ENCODE results near the gene THAP3.
"Not testable (repeated sequence)": the region's sequence is repeated elsewhere in the genome, so short reads cannot be mapped to it uniquely, and the experiment has no call there.

THAP3 gene

GRCh38 chr1:6632588-6633514 is 8.2 kb downstream of the THAP3 start:
- no peak overlapping the region for H3K4me3 Mint-ChIP-seq
- no peak for DNase-seq
- H3K9me3 Mint-ChIP-seq: no peaks in the 10 kb centered on the region
- H3K27ac Mint-ChIP-seq: peak overlapping the region; percentile 57
- H3K36me3 Mint-ChIP-seq (ENCODE audit: low read depth): peaks cover 90% of the 10 kb centered on the region
- H3K27me3 Mint-ChIP-seq: no peaks in the 10 kb centered on the region
- H3K4me1 Mint-ChIP-seq (ENCODE audit: low read depth): peaks cover 3% of the 10 kb centered on the region

- no peaks in the 10 kb centered on the region for H3K27me3 Mint-ChIP-seq
- H3K9me3 Mint-ChIP-seq: no peaks in the 10 kb centered on the region
- H3K36me3 Mint-ChIP-seq (ENCODE audit: low read depth): peaks cover 90% of the 10 kb centered on the region
- H3K4me1 Mint-ChIP-seq (ENCODE audit: low read depth): no peaks in the 10 kb centered on the region
- DNase-seq: peak; percentile 67
- H3K4me3 Mint-ChIP-seq: no peak overlapping the region
- H3K27ac Mint-ChIP-seq: peak overlapping the region; percentile 22
Observed at GRCh38 chr1:6634371-6635052, 9.8 kb downstream of the THAP3 start.

DNA sequence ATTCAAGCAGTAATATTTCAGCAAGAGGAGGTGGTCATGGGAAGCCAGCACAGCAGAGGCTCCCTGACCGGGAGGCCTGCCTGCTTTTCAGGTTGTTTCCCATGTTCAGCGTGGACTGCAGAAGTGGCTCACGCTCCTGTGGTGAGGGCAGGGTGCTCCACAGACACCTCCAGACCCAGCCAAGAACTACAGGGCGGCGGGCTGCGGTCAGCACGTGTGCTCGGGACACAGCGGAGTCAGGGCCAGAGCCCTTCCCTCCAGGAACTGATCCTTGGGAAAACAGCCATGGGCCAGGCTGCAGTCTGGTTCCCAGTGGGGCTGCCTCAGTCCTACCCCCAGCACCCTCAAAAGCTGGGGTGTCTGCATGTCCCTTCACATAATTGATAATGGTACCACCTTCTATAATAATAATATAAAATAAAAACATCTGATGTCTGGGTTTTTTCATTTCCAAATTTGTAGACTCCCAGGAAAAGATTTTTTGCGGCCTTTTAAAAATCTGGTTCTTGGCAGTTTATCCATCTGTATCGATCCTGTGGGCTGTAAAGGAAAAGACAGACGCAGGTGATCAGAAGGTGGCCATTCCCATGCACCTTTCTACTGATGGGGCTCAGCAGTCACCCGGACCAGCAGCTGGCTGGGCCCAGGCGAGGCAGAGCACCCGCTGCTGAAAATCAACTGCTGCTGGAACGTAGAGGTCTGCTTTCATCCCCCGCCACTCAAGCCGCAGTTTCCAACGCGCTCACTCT is 10.7 kb downstream of the THAP3 start:
- Mint-ChIP-seq H3K27me3 (no peaks in the 10 kb centered on the region), H3K4me3 (no peak overlapping the region), H3K36me3 (ENCODE audit: low read depth) (peaks cover 90% of the 10 kb centered on the region), H3K4me1 (ENCODE audit: low read depth) (no peaks in the 10 kb centered on the region), H3K9me3 (no peaks in the 10 kb centered on the region), H3K27ac (peak overlapping the region; percentile 22)
- DNase-seq: no peak

GRCh38 chr1:6635910-6636760 is 11.5 kb downstream of the THAP3 start:
- peaks cover 92% of the 10 kb centered on the region for H3K36me3 Mint-ChIP-seq (ENCODE audit: low read depth)
- H3K27me3 Mint-ChIP-seq: no peaks in the 10 kb centered on the region
- no peaks in the 10 kb centered on the region for H3K4me1 Mint-ChIP-seq (ENCODE audit: low read depth)
- no peaks in the 10 kb centered on the region for H3K9me3 Mint-ChIP-seq
- DNase-seq: no peak
- H3K4me3 Mint-ChIP-seq: no peak overlapping the region
- peak overlapping the region; percentile 34 for H3K27ac Mint-ChIP-seq

- H3K4me3 Mint-ChIP-seq; H3K27me3 Mint-ChIP-seq; H3K4me1 Mint-ChIP-seq (ENCODE audit: low read depth); H3K9me3 Mint-ChIP-seq; DNase-seq: not testable (repeated sequence)
- Mint-ChIP-seq H3K36me3 (ENCODE audit: low read depth) (peaks cover 95% of the 10 kb centered on the region), H3K27ac (peak overlapping the region; percentile 34)
Observed at GRCh38 chr1:6636778-6637177, 12.1 kb downstream of the THAP3 start.

- Mint-ChIP-seq H3K27ac (no peak overlapping the region), H3K9me3 (no peaks in the 10 kb centered on the region), H3K27me3 (no peaks in the 10 kb centered on the region), H3K36me3 (ENCODE audit: low read depth) (peaks cover 96% of the 10 kb centered on the region), H3K4me1 (ENCODE audit: low read depth) (no peaks in the 10 kb centered on the region), H3K4me3 (no peak overlapping the region)
- DNase-seq: no peak
Observed at GRCh38 chr1:6637770-6638169, 13.1 kb downstream of the THAP3 start.

DNA sequence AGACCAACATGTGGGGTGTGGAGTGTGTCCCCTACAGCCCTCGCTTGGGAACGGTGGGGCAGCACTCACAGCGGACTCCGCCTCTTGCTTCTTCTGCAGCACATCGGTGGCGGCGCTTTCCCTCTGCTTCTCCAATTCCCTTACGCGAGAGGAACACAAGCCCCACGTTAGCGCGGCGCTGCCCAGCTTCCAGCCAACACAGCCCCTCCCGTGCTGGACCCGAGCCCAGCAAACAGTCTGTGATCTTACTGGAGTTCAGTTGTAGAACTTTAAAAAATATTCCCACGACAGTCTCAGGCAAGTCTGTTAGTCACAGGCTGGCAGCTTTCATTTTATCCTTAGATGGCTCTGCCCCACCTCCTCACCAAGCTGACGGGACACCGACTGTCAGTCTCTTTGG is 13.6 kb downstream of the THAP3 start:
- Mint-ChIP-seq H3K27ac (no peak overlapping the region), H3K36me3 (ENCODE audit: low read depth) (peaks cover 96% of the 10 kb centered on the region)

GRCh38 chr1:6640867-6641266 is 16.2 kb downstream of the THAP3 start:
- not testable (repeated sequence) for H3K9me3 Mint-ChIP-seq; H3K27me3 Mint-ChIP-seq; H3K4me1 Mint-ChIP-seq (ENCODE audit: low read depth); H3K4me3 Mint-ChIP-seq; DNase-seq
- peaks cover 95% of the 10 kb centered on the region for H3K36me3 Mint-ChIP-seq (ENCODE audit: low read depth)
- peak overlapping the region; percentile 44 for H3K27ac Mint-ChIP-seq

More for the DNA sequence above, 13.6 kb downstream of the THAP3 start:
- no peak overlapping the region for H3K4me3 Mint-ChIP-seq
- H3K27me3 Mint-ChIP-seq: no peaks in the 10 kb centered on the region
- H3K9me3 Mint-ChIP-seq: no peaks in the 10 kb centered on the region
- H3K4me1 Mint-ChIP-seq (ENCODE audit: low read depth): no peaks in the 10 kb centered on the region
- DNase-seq: no peak

GRCh38 chr1:6645018-6645417 is 20.4 kb downstream of the THAP3 start:
- Mint-ChIP-seq H3K4me1 (ENCODE audit: low read depth) (peaks cover 2% of the 10 kb centered on the region), H3K36me3 (ENCODE audit: low read depth) (peaks cover 75% of the 10 kb centered on the region), H3K27ac (no peak overlapping the region), H3K9me3 (no peaks in the 10 kb centered on the region), H3K4me3 (no peak overlapping the region), H3K27me3 (no peaks in the 10 kb centered on the region)
- no peak for DNase-seq

GRCh38 chr1:6646499-6647148 is 22.0 kb downstream of the THAP3 start:
- Mint-ChIP-seq H3K36me3 (ENCODE audit: low read depth) (peaks cover 73% of the 10 kb centered on the region), H3K4me3 (no peak overlapping the region), H3K4me1 (ENCODE audit: low read depth) (peaks cover 2% of the 10 kb centered on the region), H3K9me3 (no peaks in the 10 kb centered on the region), H3K27me3 (no peaks in the 10 kb centered on the region), H3K27ac (no peak overlapping the region)
- no peak for DNase-seq

DNA sequence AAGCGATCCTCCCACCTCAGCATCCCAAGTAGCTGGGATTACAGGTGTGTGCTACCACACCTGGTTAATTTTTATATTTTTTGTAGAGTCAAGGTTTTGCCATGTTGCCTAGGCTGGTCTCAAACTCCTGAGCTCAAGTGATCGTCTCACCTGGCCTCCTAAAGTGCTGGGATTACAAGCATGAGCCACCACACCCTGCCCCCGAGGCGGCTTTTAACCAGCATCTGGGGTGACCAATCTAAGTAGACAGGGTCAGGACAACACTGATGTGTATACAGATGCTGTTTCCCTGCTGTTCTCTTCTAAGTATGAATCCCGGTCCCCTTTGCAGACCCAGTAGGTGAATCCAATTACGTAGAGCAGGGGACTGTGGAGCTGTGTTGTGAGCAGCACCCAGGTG is 23.9 kb downstream of the THAP3 start:
- Mint-ChIP-seq H3K36me3 (ENCODE audit: low read depth) (peaks cover 74% of the 10 kb centered on the region), H3K9me3 (no peaks in the 10 kb centered on the region), H3K27ac (no peak overlapping the region), H3K27me3 (no peaks in the 10 kb centered on the region), H3K4me1 (ENCODE audit: low read depth) (peaks cover 2% of the 10 kb centered on the region), H3K4me3 (no peak overlapping the region)
- DNase-seq: no peak

DNA sequence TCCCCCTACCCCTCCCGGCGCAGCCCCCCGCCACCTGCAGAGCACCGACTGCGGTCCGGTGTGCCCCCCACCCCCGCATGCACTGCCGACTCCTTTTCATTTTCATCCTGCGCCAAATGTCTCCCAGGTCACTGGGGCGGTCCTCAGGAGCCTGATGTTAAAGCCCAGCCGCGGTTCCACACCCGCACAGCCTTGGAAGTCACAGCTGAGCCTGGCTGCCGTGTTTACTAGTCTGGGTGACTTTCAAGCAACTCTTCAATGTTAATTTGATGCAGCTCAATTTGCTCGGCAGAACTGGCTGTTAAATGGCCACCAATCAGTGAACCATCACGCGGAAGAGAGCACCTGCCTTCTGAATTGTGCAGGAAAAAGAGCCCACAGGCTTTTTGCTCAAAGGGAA is 27.2 kb downstream of the THAP3 start:
- no peak for DNase-seq
- Mint-ChIP-seq H3K27me3 (no peaks in the 10 kb centered on the region), H3K4me1 (ENCODE audit: low read depth) (no peaks in the 10 kb centered on the region), H3K27ac (no peak overlapping the region), H3K9me3 (no peaks in the 10 kb centered on the region), H3K36me3 (ENCODE audit: low read depth) (peaks cover 61% of the 10 kb centered on the region), H3K4me3 (no peak overlapping the region)

DNA sequence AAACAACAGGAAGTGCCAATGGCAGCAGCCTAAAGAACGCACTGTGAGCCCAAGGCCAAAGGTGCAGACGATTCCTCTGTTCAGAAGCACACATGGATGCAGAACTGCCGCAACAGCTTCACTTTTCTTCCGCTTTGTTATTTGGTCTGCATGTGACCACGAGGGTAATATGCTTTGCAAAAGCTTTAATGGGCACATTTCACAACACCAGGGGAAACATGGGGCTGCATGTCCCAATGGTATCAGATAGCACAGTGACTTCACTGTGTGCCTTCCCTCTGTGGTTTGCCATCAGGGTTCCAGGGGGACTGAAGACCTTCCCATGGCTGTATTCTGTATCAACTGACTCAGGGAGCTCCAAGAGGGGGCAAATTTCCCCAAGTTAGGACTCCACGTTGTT is 28.3 kb downstream of the THAP3 start:
- DNase-seq: no peak
- H3K27ac Mint-ChIP-seq: no peak overlapping the region
- H3K36me3 Mint-ChIP-seq (ENCODE audit: low read depth): peaks cover 62% of the 10 kb centered on the region
- no peaks in the 10 kb centered on the region for H3K9me3 Mint-ChIP-seq
- H3K4me3 Mint-ChIP-seq: no peak overlapping the region
- peaks cover 3% of the 10 kb centered on the region for H3K4me1 Mint-ChIP-seq (ENCODE audit: low read depth)
- H3K27me3 Mint-ChIP-seq: no peaks in the 10 kb centered on the region

All from activated T-cell treated with anti-CD3 and anti-CD28 coated beads, Interleukin-2, amount 50 U/mL, for 24 hours (primary cell).